Measurements from ENCODE around the gene OR2AT4. TPM values are rescaled to one million over a fixed set of nuclear protein-coding genes. Genes with fewer than 3 reads are reported as not detected.

The OR2AT4 gene
- total and polyA plus RNA-seq, 4 donors: not detected

GRCh38 chr11:75031771-75032549 is 64.7 kb downstream of the OR2AT4 start:
- Histone ChIP-seq H3K27me3 (ENCODE audit: control insufficient read depth in 3 of 3, insufficient read depth in 3 of 3, low read length in 2 of 3) (no peaks in the 10 kb centered on the region), H3K36me3 (ENCODE audit: control insufficient read depth in 4 of 4, insufficient read depth in 4 of 4, low read length in 4 of 4) (no peaks in the 10 kb centered on the region), H3K27ac (ENCODE audit: low read depth in 1 of 2, low read length in 1 of 2) (no peak overlapping the region), H3K9me3 (ENCODE audit: control insufficient read depth in 4 of 4, insufficient read depth in 3 of 4, low read length in 3 of 4) (no peaks in the 10 kb centered on the region), H3K9ac (ENCODE audit: insufficient read depth in 1 of 2, low read length in 2 of 2) (no peak overlapping the region), H3K4me3 (no peak overlapping the region), H3K4me1 (ENCODE audit: control insufficient read depth in 5 of 5, insufficient read depth in 5 of 5, low read length in 5 of 5) (no peaks in the 10 kb centered on the region)
- DNase-seq (peak; percentile 47 to 62 (median 56)), ATAC-seq (ENCODE audit: insufficient read depth, low FRiP score) (peak; percentile 60)
- 60 to 67% methylated on average over 8 of the region's 8 CpGs for WGBS, 2 donors
- TF ChIP-seq, protein P1, sequence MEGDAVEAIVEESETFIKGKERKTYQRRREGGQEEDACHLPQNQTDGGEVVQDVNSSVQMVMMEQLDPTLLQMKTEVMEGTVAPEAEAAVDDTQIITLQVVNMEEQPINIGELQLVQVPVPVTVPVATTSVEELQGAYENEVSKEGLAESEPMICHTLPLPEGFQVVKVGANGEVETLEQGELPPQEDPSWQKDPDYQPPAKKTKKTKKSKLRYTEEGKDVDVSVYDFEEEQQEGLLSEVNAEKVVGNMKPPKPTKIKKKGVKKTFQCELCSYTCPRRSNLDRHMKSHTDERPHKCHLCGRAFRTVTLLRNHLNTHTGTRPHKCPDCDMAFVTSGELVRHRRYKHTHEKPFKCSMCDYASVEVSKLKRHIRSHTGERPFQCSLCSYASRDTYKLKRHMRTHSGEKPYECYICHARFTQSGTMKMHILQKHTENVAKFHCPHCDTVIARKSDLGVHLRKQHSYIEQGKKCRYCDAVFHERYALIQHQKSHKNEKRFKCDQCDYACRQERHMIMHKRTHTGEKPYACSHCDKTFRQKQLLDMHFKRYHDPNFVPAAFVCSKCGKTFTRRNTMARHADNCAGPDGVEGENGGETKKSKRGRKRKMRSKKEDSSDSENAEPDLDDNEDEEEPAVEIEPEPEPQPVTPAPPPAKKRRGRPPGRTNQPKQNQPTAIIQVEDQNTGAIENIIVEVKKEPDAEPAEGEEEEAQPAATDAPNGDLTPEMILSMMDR (IDR thresholded peaks at IDR 0.05; ENCODE audit: control extremely low read depth, extremely low read depth): peak; percentile 46

Other genes with a start within 250 kb of the OR2AT4 start
- 10 to 100 TPM; 12.4 to 27.8 TPM for gene XRRA1, start 147.8 kb downstream of the OR2AT4 start, total RNA-seq
- gene XRRA1, start 147.8 kb downstream of the OR2AT4 start, polyA plus RNA-seq: 1 to 10 TPM; 2.4 to 7.5 TPM
- gene SPCS2, start 147.6 kb downstream of the OR2AT4 start, total RNA-seq: 100 to 1,000 TPM in 1 of 2 donors, 10 to 100 TPM in 1; 80.9 to 153 TPM
- gene SPCS2, start 147.6 kb downstream of the OR2AT4 start, polyA plus RNA-seq: 100 to 1,000 TPM; 105 to 169 TPM
- gene NEU3, start 107.9 kb downstream of the OR2AT4 start, total RNA-seq: 10 to 100 TPM; 10.5 to 13.9 TPM
- gene NEU3, start 107.9 kb downstream of the OR2AT4 start, polyA plus RNA-seq: 1 to 10 TPM; 4.1 to 5.2 TPM
- 100 to 1,000 TPM in 1 of 2 donors, 10 to 100 TPM in 1; 45.6 to 244 TPM for gene SLCO2B1, start 54.2 kb upstream of the OR2AT4 start, total RNA-seq
- 10 to 100 TPM; 22.2 to 64.8 TPM for gene SLCO2B1, start 54.2 kb upstream of the OR2AT4 start, polyA plus RNA-seq
- under 1 TPM; 0.11 to 0.58 TPM for gene TPBGL, start 143.9 kb upstream of the OR2AT4 start, total RNA-seq
- under 1 TPM; 0.12 to 0.55 TPM for gene TPBGL, start 143.9 kb upstream of the OR2AT4 start, polyA plus RNA-seq

Measured in lung (tissue), 12 donors.